ENCODE results near the gene MS4A18.
"Not testable (repeated sequence)": the region's sequence is repeated elsewhere in the genome, so short reads cannot be mapped to it uniquely, and the experiment has no call there.

The MS4A18 gene

GRCh38 chr11:60757231-60757800 lies 32.8 kb downstream of the MS4A18 start:
- H3K27ac ChIP-seq, result no peak overlapping the region
- no peaks in the 10 kb centered on the region for H3K36me3 ChIP-seq (ENCODE audit: insufficient read depth)
- H3K4me1 ChIP-seq (ENCODE audit: low read depth, poor library complexity, severe bottlenecking), result peaks cover 42% of the 10 kb centered on the region
- no peaks in the 10 kb centered on the region for H3K27me3 ChIP-seq (ENCODE audit: insufficient read depth, low read depth)
- no peaks in the 10 kb centered on the region for H3K79me2 ChIP-seq (ENCODE audit: insufficient read depth, low read depth)
- H2AFZ ChIP-seq (ENCODE audit: low read depth), result no peak overlapping the region
- no peak for TF ChIP-seq CTCF (conservative IDR thresholded peaks at IDR 0.05; ENCODE audit: low read depth, low read length)
- no peak overlapping the region for H3K4me3 ChIP-seq (IDR thresholded peaks at IDR 0.05; ENCODE audit: insufficient read depth, low read depth, low read length)
- H4K20me1 ChIP-seq (ENCODE audit: insufficient read depth), result no peaks in the 10 kb centered on the region
- H3K4me2 ChIP-seq, result peak overlapping the region; percentile 65; the same call in 1 of the 2 replicates
- no peak overlapping the region for H3K9ac ChIP-seq

GRCh38 chr11:60758671-60759070 lies 34.2 kb downstream of the MS4A18 start:
- H3K27ac ChIP-seq; H3K79me2 ChIP-seq (ENCODE audit: insufficient read depth, low read depth); H3K4me2 ChIP-seq; H2AFZ ChIP-seq (ENCODE audit: low read depth); H4K20me1 ChIP-seq (ENCODE audit: insufficient read depth); H3K36me3 ChIP-seq (ENCODE audit: insufficient read depth); H3K4me3 ChIP-seq (IDR thresholded peaks at IDR 0.05; ENCODE audit: insufficient read depth, low read depth, low read length); H3K27me3 ChIP-seq (ENCODE audit: insufficient read depth, low read depth); H3K9ac ChIP-seq: not testable (repeated sequence)
- peaks cover 55% of the 10 kb centered on the region for H3K4me1 ChIP-seq (ENCODE audit: low read depth, poor library complexity, severe bottlenecking)

GRCh38 chr11:60759438-60760225 lies 35.1 kb downstream of the MS4A18 start:
- peaks cover 60% of the 10 kb centered on the region for H3K4me1 ChIP-seq (ENCODE audit: low read depth, poor library complexity, severe bottlenecking)
- not testable (repeated sequence) for H4K20me1 ChIP-seq (ENCODE audit: insufficient read depth); H3K4me3 ChIP-seq (IDR thresholded peaks at IDR 0.05; ENCODE audit: insufficient read depth, low read depth, low read length); H2AFZ ChIP-seq (ENCODE audit: low read depth); H3K79me2 ChIP-seq (ENCODE audit: insufficient read depth, low read depth); H3K27me3 ChIP-seq (ENCODE audit: insufficient read depth, low read depth); H3K27ac ChIP-seq; H3K4me2 ChIP-seq; H3K9ac ChIP-seq; H3K36me3 ChIP-seq (ENCODE audit: insufficient read depth)

- H3K4me2 ChIP-seq, result no peak overlapping the region
- H3K27ac ChIP-seq, result no peak overlapping the region
- no peaks in the 10 kb centered on the region for H3K36me3 ChIP-seq (ENCODE audit: insufficient read depth)
- H3K4me1 ChIP-seq (ENCODE audit: low read depth, poor library complexity, severe bottlenecking), result peaks cover 50% of the 10 kb centered on the region
- no peak overlapping the region for H3K4me3 ChIP-seq (IDR thresholded peaks at IDR 0.05; ENCODE audit: insufficient read depth, low read depth, low read length)
- no peaks in the 10 kb centered on the region for H3K79me2 ChIP-seq (ENCODE audit: insufficient read depth, low read depth)
- H2AFZ ChIP-seq (ENCODE audit: low read depth), result no peak overlapping the region
- no peaks in the 10 kb centered on the region for H4K20me1 ChIP-seq (ENCODE audit: insufficient read depth)
- no peaks in the 10 kb centered on the region for H3K27me3 ChIP-seq (ENCODE audit: insufficient read depth, low read depth)
- TF ChIP-seq CTCF (conservative IDR thresholded peaks at IDR 0.05; ENCODE audit: low read depth, low read length), result no peak
- H3K9ac ChIP-seq, result no peak overlapping the region
These were observed 37.1 kb downstream of the MS4A18 start for GRCh38 chr11:60761436-60762190.

- no peak overlapping the region; the same call in 1 of the 2 replicates for H3K4me2 ChIP-seq
- peak; percentile 56 for TF ChIP-seq CTCF (conservative IDR thresholded peaks at IDR 0.05; ENCODE audit: low read depth, low read length)
- H2AFZ ChIP-seq (ENCODE audit: low read depth), result no peak overlapping the region
- H3K27me3 ChIP-seq (ENCODE audit: insufficient read depth, low read depth), result no peaks in the 10 kb centered on the region
- H3K9ac ChIP-seq, result no peak overlapping the region
- H3K27ac ChIP-seq, result no peak overlapping the region
- H3K4me3 ChIP-seq (IDR thresholded peaks at IDR 0.05; ENCODE audit: insufficient read depth, low read depth, low read length), result no peak overlapping the region
- peaks cover 40% of the 10 kb centered on the region for H3K4me1 ChIP-seq (ENCODE audit: low read depth, poor library complexity, severe bottlenecking)
- H3K79me2 ChIP-seq (ENCODE audit: insufficient read depth, low read depth), result no peaks in the 10 kb centered on the region
- no peaks in the 10 kb centered on the region for H4K20me1 ChIP-seq (ENCODE audit: insufficient read depth)
- H3K36me3 ChIP-seq (ENCODE audit: insufficient read depth), result no peaks in the 10 kb centered on the region
These were observed 38.6 kb downstream of the MS4A18 start for GRCh38 chr11:60762851-60763691.
